HK-2 (cell line): ENCODE measurements around the gene DLX4.

Experiments
- DNase-seq: peaks from one replicate; pipeline ENCODE4 v3.0.0-alpha.2; 2018; ENCODE audit not compliant: unreplicated experiment

DLX4 gene

DNA sequence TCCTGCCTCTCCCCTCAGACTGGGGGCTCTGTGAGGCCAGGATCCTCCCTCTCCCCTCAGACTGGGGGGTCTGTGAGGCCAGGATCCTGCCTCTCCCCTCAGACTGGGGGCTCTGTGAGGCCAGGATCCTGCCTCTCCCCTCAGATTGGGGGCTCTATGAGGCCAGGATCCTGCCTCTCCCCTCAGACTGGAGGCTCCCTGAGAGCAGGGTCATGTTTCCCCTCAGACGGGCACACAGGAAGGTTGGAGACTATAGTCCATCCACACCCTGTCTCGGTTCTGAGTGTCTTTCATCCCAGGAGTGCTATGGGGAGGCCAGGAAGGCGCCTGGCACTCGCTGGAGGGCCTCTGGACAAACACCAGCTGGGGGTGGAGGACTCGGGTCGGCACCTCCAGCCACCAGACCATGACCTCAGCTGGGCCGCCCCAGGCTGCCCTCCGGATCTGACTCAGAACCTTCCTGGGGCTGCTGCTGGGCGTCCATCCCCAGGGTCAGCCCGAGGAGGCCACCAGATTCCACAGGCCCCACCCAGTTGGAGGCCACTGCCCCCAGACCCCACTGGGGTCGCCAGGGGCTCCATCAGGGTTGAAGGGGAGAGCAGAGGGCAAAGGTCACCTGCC, 21.9 kb upstream of the DLX4 start:
- DNase-seq: no peak

DNA sequence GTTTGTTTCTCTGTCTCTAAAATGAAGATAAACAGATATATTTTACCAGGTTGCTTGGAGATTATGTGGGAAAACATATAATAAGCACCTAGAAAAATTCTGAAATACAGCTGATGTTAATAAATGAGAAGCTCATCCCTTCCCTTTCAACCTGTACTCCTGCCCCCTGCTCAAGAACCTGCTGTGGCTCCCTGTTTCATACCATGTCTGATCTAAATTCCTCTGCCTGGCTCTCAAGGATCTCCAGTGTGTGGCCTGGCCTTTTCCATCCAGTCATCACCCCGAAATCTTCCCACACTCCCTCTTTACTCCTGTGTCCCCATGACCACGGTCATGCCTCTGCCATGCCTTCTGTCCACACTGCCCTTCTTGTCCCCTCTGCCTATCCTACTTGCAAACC, 19.4 kb upstream of the DLX4 start:
- no peak for DNase-seq

DNA sequence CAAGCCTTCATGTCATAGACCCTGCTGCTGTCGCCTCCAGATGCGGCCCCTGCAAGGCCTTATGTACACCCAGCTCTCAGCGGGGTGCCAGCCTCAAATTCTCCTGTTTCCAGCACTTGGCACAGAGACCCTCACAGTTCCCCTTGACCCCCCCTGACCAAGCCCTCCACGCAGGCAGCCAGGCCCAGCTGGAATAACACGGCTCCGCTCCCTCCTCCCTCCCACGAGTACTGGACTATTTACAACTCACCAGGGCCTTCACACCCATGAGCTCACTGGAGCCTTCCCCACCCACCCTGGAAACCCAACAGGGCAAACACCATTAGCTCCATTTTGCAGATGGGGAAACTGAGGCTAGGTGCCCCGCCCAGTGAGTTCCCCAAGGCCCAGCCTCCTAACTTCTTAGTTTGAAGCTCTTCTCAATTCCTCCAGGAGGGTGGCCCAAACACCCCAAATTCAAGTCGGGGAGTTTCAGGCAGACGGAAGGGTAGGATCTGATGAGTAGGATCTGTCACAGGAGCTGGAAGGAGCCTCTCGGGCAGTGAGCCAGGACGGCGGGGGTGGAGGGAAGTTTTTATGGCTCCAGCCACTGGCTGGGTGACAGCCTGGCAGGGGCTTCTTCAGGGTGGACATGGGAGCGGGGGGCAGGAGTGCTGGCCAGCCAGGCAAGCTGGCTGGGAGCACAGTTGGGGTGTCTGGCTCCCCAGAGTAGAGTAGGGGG, 17.5 kb upstream of the DLX4 start:
- DNase-seq: no peak

DNA sequence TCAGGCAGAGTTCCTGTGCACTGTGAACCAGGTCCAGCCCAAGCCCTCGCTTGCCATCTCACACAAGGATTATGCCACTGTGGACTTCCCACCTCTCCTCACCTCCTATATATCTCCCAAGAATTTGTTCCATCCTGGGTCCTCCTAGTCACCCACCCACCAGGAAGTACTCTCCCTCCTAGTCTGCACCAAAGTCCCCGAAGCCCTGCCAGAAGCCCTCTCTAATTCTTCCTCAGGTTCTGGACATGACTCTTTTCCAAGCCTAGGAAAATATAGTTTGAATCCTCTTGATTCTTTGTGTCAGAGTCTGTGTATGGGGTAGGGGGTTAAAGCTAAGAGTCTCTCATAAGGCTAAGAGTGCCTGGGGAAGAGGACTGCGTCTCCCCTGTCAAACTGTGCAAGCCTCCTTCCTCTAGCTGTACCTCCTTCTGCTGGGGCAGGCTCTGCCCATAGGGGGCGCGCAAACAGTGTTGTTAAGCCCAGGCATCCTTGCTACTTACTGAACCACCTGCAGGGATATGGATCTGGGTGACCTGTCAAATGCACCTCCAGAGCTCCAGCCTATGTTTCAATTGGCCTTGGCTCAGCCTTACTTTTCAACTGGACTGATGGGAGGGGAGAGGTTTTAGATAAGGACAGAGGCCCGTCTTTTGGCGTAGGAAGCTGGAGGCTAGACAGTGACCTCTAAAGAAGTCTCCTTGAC, 16.6 kb upstream of the DLX4 start:
- DNase-seq: peak; percentile 78

DNA sequence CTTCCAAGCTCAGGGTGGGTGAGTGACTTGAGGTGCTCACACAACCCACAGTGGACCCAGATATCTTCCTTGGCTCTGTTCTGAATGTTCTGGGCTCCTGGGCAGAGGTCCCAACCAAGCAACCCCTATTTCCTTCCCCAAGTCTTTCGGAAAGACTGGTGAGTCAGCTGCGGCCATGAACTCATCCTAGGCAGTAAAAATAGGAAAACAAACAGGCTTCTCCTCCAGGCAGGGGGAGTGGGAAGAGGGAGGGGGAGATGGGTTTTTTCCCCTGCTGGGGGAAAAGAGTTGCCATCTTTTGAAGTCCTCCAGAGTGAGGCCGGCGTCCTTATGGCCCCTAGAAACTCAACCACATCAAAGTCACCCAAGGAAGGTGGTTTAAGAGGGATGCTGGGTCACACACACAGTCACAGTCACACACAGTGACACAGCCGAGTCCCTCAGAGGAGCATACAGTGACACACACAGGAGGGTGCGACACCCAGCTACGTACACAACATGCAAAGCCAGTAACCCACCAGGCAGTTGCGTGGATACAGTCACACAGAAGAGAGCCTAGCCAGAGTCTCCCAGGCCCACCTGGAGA, 16.0 kb upstream of the DLX4 start:
- DNase-seq: no peak

DNA sequence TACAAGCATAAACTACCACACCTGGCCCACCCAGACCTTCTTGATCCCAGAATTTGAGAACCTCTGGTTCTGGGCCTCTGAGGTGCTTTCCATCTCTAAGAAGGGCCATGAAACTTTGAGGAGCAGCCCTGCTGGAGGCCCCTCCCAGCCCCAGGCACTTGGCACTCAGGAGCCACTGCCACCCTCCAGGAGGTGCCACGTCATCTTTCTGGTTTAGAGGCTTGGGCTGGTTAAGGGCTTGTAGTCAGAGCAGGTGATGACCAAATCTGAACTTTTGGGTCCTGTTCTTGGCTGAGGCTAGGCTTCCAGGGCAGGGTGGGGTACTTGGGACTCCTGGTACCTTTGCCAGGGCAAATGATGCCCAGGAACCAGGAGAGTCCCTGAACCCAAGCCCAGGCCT, 13.8 kb upstream of the DLX4 start:
- DNase-seq: no peak

DNA sequence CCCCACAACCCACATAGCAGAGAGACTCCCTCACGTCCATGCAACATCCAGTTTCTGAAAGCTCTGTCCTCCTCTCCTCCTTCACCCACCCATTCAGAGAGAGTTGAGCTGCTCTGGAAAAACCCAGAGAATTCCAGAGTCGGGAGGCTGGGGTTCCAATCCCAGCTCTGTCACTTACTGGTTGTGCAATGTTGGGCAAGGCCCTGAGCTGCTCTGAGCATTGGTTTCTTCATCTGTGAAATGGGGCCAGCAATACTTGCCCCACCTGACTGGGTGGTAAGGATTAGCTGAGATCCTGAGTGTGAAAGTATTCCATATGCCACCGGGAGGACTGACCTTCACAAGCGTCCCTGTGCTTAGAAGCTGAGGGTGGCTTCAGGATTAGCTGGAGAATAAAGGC, 12.2 kb upstream of the DLX4 start:
- no peak for DNase-seq

DNA sequence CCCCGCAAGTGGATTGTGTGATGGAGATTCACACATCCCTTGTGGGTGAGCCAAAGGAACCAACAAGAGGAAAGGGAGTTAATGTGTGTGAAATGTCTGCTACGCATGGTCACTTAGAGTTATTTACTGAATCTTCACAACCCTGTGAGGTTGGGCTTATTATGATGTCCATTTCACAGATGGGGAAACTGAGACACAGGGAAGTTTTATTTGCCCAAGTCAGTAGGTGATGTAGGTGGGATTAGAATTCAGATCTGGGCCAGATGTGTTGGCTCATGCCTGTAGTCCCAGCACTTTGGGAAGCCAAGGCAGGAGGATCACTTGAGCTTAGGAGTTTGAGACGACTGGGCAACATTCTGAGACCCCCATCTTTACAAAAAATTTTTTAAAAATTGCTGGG, 11.6 kb upstream of the DLX4 start:
- no peak for DNase-seq

DNA sequence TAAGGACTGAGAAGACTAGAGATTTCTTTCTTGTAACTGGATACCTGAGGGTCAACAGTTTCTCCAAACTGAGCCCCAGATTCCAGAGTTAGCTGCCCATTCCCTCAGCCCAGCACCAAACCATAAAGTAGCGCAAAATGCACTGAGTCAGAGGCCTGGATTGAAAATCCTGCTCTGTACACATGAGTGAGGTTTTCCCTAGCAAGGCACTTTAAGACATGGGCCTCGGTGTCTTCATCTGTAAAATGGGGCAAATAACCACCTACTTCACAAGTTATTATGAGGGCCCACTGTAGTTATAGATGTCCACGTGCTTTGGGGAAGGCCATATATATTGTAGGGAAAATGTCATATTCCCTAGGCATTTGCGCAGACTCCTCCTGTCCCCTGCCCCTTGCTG, 10.3 kb upstream of the DLX4 start:
- DNase-seq: no peak

DNA sequence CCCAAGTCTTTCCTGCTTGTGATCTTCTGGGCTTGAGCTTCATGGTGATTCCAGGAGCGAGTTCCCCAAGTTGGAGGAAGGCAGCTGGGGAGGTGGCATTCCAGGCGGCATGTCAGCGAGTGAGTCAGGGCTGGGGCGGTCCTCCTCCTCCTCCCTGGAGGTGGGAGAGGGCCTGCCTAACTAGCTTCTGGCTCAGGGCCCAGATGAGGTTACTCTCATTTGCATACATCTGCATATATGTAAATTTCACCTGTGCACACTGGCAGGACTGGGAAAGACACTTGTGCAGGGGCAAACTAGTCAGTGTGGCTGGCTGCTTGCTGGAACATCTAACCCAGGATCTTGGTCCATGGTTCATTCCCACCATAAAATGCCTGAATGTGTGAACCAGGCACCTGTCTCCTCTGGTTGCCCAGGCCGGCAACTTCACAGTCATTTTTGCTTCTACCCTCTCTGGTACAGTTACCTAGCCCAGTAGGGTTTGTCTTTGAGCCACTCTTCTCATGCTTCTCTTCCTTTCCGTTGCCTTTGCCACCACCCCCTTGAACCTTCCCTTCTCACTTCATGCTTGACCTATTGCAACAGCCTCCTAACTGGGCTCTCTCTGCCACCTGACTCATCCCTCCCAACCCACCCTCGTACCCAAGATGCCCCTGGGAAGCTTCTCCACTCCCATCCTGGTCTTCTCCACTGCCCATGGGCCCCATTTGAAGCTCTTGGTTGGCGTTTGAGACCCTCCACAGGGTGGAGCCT, 9.6 kb upstream of the DLX4 start:
- DNase-seq: peak; percentile 38

DNA sequence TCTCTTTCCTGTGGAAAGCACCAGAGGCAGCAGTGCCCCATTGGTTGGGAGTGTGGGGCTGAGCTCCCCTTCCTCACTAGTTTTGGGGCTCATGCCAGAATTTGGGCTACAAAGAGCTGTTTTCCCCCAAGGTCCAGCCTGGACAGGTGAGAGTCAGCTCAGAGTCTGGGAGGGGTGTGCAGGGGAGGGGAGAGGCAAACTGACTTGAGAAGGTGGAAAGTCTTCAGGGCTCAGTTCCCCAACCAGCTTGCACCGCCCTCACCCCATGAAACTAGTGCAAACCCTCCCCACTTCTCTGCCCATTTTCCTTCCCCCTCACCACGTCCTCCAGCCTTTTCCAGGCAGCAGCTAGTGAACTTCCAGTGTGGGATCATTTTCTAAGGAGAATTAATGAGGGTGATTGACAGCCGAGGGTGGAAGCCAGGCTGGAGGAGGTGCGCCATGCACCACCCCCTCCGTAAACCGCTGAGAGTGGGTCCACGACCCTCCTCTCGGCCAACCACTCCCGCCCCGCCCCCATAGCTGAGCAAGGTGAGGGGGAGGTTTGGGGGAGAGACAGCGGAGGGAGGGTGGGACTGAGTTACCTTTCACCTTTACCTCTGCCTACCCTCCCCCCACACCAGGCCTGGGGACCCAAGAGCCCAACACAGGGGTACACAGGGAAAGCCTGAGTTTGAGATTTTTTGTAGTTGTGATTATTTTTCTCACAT, 6.2 kb upstream of the DLX4 start:
- no peak for DNase-seq

DNA sequence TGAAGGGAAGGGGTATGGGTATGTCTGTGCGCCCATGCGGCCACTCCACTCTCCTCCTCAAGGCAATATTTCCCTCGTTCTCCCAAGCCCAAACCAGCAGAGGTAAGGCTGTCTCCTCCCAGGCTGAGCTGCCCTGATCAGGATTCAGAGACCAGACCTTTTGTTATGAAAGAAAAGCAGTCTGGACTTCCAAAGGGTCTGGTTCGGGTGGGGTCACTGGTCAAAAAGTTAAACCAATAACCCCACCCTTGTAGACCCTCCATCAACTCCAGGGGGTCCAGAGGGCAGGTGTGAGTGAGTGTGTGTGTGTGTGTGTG, 5.7 kb upstream of the DLX4 start:
- DNase-seq: no peak

DNA sequence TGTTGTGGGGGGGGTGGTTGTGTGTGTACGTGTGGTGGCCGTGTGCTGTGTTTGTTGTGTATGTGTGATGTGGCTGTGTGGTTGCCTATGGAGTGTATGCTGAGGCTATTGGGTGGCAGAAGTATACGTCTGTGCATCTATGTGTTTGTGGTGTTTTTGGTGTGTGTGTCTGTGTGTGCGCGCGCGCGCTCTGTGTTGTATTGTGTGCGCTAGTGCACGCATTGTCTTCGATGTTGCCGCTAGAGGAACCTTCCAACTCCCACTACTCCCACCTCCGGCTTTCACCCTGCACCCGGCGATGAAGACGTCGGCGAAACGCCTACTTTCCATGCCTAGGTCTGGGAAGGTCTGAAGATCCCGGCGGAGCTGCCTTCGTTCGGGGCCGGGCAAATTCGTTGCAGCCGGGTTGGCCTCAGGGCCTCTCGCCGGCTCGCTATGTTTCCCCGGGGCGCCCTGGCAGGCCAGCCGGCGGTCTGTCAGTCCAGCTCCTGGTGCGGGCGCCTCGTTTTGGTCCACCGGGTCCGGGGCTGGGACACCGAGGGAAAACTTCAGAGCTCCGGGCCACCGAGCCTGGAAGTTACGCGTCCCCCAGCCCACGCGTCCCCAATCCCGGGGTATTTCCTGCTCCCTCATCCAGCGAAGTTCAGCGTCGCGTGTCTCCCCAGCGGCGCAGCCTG, 5.2 kb upstream of the DLX4 start:
- DNase-seq: no peak

DNA sequence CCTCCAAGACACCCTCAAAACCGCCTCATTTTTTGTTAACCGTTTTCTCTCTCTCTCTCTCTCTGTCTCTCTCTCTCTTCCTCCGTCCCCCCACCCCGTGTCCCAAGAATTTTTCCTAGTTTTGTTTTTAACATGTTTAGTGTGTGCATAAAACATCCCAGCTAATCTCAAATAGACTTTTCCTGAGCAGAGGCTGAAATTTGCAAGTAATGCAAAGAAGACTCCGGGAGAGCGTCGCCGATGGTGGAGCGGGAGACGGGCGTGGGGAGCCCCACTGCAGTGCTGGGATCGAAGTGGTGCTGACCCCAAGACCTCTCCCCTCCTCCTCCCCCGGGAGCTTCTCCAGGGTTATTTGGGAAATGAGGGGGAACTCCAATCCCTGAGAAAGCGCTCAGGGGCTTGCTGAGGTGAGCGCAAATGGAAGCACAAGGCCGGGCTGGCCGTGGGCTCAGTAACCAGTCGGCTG, 4.7 kb upstream of the DLX4 start:
- DNase-seq: no peak

DNA sequence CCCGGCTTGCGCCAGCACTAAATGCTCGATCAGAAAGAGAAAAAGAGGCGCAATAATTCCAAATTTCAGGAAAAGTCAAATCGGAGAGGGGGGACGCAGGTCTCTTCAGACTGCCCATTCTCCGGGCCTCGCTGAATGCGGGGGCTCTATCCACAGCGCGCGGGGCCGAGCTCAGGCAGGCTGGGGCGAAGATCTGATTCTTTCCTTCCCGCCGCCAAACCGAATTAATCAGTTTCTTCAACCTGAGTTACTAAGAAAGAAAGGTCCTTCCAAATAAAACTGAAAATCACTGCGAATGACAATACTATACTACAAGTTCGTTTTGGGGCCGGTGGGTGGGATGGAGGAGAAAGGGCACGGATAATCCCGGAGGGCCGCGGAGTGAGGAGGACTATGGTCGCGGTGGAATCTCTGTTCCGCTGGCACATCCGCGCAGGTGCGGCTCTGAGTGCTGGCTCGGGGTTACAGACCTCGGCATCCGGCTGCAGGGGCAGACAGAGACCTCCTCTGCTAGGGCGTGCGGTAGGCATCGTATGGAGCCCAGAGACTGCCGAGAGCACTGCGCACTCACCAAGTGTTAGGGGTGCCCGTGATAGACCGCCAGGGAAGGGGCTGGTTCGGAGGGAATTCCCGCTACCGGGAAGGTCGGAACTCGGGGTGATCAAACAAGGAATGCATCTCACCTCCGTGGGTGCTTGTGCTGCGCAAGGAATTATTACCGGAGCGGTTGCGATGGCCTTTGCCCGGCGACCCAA, 4.0 kb upstream of the DLX4 start:
- DNase-seq: no peak

DNA sequence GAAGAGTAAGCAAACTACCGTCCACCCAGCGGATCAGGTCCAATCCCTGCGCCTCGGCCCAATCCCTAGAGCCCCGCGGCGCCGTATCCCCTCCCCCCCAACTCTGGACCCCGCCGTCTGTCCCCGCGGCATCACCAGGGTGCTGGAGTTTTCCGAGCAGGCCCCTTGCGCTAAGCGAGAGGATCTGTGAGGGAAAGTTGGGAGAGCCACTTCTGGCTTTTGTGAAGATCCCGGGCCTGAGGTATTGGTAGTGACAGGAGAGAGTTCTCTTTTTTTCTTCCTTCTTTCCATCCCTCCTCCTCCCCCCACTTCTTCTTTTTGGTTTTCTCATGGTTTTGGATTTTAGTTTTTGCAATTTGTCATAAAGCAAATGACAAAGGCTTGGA, 3.5 kb upstream of the DLX4 start:
- DNase-seq: no peak

DNA sequence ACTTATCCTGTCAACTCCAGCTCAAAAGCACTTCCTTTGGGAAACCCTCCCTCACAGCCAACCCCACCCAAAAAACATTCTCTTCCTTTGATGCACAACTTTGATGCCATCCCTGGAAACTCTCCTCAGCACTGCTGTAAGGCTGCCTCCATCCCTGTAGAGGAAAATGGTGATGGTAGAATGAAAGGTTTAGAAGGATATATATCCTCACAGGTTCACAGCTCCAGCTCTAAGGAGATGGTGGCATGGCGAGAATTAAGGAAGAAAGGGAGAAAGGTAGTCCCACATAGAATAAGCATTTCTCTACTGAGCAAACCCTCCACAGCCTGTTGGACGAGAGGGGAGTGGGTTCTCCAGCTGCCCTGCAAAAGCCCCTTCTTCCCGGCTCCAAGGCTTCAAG, 2.2 kb upstream of the DLX4 start:
- DNase-seq: no peak

DNA sequence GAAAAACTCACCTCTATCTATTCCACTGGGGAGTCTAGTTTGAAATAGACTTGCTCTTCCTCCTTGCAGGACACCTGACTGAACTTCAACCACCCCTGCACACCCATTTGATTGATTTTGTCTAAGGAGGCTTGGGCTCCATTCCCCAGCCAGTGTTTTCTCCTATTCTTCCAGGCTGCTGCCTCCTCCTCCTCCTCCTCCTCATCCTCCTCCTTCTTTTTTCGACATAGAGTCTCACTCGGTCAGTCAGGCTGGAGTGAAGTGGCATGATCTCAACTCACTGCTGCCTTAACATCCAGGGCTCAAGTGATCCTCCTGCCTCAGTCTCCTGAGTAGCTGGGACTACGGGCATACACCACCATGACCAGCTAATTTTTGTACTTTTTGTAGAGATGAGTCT, 1.8 kb upstream of the DLX4 start:
- DNase-seq: no peak

DNA sequence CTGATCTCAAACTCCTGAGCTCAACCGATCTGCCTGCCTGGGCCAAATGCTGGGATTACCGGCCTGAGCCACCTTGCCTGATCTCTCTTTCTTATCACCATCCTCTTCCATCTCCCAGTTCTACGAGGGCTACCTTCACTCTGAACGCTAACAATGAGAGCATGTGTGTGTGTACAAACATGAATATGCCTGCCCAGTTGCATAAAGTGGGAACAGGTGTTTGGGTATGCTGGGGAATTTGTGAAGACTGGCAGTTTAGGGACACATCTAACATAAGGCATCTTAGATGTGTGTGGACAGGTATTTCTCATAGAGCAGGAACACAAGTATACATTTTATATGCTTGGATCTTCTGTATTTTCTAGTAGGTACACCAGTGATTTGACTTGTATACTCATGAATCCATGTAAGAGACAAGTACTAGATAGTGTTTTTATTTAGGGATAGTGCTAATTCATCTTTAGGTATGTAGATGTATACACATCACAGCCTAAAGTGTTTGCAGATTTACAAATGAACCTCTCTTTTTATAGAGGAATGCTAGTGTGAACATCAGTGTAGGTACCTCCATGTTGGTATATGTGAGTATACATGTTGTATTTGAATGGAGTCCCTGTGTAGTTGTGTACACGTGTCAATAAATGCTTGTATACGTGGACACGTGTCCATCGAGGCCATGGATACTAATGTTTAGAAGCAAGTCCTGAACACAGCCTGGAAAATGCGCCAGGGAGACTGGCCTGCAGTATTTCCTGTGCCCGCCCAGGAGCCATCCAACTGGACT, 1.2 kb upstream of the DLX4 start:
- DNase-seq: no peak
